Measurements from ENCODE around the gene WDFY4. TPM values are rescaled to one million over a fixed set of nuclear protein-coding genes. Genes with fewer than 3 reads are reported as not detected.

WDFY4 gene
- total RNA-seq, 1 donor from 2014 or later = 1.6 TPM

- no peak for ATAC-seq
Observed at GRCh38 chr10:48926255-48926654, 241.6 kb downstream of the WDFY4 start.

DNA sequence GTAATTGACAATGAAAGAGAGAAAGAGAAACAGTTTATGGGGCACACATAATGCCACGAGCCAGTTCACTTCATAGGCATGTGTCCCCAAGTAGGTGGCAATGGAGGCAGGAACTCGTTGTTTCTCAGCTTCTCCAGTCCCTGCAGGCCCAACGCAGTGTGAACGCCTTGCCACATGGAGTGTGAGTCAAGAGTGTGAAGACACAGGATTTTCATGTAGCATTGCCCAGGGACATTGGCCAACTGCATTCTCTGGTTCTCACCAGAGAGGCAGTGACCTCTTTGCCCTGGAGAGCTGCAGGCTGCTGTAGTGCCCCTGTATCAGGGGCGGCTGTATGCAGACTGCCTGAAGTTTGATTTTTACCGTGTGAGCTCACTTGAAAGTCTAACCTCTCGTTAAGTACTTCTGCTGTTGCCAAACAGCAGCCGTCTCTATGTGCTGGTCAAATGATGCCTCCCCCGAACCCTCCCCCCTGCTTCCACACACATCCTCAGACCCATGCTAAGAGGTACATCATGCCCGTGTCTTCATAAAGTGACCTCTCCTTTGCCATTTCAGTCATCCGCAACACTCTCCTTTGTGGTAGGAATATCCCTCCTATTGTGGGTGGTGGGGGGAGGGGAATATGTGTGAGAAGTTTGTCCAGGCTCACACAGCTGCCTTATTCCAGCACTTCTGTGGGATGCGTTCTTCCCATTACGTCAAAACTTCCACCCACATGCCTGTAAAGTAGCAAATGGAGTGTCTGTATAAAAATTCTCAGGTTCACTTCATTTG lies 242.3 kb downstream of the WDFY4 start:
- no peak for ATAC-seq

- no peak for ATAC-seq
Observed at GRCh38 chr10:48929413-48929990, 244.8 kb downstream of the WDFY4 start.

GRCh38 chr10:48931188-48931587 lies 246.5 kb downstream of the WDFY4 start:
- ATAC-seq = no peak

DNA sequence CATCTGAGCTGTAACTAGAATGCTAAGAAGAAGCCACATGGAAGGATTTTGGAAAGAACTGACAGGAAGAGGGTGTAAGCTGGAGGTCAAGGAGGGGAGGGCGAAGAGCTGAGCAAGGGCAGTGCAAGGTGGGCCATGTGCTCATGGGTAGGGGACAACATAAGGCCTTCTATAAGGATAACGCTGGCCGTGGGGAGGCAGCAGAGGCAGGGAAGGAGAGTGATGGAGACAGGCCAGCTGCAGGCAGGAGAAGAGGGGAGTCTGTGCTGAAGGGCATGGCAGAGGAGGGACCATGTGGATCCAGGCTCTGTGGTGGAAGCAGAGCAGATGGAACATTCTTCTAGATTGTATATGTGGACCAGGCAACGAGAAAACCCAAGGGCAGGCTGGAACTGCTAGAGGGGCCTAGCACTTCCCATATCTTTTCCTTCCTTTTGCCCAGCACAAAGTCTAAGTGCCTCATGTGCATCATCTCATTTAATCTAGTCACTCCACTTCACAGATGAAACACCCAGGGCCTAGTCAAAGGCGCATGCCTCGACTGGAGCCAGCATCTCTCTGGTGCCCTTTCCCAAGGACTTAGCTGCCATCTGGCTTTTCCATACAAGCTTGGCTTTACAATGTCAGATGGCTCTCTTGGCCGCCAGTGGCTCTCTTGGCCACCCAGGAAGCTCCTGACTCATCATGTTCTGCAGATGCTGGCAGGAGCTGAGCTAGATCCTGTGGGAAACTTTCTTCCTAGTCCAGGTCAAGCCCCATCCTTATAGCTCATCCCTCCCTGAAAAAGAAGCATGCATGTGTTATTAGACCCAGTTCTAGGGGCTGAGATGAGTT lies 248.4 kb downstream of the WDFY4 start:
- no peak for ATAC-seq

- no peak for ATAC-seq
Observed at GRCh38 chr10:48934672-48935501, 250.2 kb downstream of the WDFY4 start.

GRCh38 chr10:48935577-48935976 lies 250.9 kb downstream of the WDFY4 start:
- ATAC-seq = no peak

- no peak for ATAC-seq
Observed at GRCh38 chr10:48937796-48938195, 253.1 kb downstream of the WDFY4 start.

- no peak for ATAC-seq
Observed at GRCh38 chr10:48938281-48938680, 253.6 kb downstream of the WDFY4 start.

GRCh38 chr10:48938990-48939536 lies 254.4 kb downstream of the WDFY4 start:
- no peak for ATAC-seq

- ATAC-seq = no peak
Observed at GRCh38 chr10:48939790-48940325, 255.2 kb downstream of the WDFY4 start, which contains the start of gene LRRC18. Gene LRRC18, minus strand, starts transcription at chr10:48939840. Its CDS starts 25,685 bp downstream, at chr10:48914155.

DNA sequence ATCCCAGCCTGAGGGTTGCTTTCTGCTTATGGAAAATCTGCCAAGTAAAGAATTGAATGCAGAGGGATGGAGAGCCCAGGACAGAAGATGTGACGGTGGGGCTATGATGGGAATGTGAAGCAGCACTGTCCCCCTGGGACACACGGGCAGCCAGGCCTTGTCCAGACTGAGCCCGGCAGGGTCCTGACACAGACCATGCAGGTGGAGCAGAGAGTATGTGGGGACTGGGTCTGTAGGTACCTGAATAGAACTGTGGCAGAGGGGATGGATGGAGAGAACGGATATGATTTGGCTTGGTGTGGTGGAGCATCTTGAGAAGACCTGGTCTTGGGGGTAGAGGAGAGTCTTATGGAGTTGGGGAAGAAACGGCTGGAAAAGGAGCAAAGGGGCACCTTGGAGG lies 255.7 kb downstream of the WDFY4 start:
- no peak for ATAC-seq

DNA sequence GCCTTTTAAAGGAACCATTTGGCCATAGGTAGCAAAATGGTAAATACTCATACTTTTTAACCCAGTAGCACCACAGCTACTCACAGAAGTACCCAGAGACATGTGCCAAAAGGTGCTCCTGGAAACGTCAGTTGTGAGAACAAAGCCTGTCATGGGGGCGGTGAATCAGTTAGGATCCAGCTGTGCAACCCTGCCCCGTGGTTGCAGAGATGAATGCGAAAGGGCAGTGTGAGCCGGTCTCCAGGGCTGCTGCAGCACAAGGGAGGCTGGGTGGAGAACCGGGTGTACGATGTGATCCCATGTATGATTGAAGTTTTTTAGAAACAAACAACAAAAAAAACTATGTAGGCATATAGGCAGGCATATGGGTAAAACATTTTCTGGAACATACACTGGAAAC lies 256.3 kb downstream of the WDFY4 start:
- ATAC-seq = no peak

- ATAC-seq = no peak
Observed at GRCh38 chr10:48941427-48942075, 256.9 kb downstream of the WDFY4 start.

DNA sequence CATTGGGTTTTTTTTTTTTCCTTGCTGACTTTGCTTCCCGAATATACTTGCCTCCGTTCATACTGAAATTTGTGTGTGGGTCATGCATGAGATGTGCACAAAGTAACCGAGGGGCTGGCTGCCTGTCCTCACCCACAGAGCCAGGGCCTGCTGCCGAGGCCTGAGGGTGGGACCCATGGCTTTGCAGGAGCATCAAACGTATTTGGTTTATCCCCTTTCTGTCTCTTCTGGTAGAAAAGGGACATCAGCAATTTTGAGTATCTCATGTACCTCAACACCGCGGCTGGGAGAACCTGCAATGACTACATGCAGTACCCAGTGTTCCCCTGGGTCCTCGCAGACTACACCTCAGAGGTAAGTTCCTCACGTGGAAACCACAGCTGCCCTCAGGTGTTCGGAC lies 258.4 kb downstream of the WDFY4 start:
- ATAC-seq = no peak

- no peak for ATAC-seq
Observed at GRCh38 chr10:48944171-48944570, 259.5 kb downstream of the WDFY4 start.

DNA sequence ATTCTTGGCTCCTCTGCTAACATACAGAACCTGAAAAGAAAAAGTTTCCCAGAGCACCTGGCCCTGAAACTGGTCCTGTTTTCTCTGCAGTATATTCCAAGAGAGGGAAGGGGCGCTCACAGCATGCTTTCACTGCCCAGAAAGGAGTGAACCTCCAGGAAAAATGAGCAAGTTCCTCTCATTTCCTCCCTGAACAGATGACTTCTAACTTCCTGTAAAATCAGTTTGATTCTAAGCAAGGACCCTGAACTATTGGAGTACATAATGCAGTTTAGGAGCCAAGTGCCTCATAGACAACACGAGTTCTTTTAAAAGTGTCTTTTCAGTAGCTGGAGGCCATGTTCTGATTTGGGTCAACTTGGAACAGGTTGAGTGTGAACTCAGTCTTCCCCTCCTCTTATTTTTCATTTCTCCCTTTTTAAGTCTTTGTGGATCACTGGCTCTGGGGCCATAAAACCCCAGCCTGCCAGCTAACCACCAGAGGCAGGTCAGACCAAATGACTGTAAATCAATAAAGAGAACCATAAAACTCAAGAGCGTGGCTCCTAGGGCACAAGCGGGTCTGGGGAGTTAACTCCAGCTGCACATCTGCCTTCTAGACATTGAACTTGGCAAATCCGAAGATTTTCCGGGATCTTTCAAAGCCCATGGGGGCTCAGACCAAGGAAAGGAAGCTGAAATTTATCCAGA lies 260.9 kb downstream of the WDFY4 start:
- no peak for ATAC-seq

GRCh38 chr10:48946332-48946731 lies 261.7 kb downstream of the WDFY4 start:
- ATAC-seq = no peak

DNA sequence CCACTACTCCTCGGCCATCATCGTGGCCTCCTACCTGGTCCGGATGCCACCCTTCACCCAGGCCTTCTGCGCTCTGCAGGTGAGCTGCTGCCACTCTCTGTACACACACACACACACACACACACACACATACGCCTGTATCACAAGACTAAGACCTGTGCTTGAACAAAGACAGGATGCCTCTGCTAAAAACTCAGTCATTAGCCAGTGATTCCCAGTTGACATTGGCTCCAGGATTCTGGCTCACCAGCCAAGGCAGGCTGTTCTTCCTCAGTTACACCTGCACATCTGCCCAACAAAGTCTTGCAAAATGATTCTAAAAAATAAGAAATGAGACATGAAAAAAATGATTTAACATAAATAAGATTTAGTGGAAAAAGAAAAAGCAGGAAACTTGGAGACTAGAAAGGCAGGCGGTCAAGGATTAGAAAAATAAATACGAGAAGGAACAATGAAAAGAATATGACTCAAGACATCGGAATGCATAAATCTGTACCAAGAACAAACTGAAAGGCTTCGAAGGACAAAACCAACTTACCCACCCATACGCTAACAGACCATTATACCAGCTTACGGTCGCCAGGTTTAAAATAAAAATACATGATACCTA lies 262.3 kb downstream of the WDFY4 start:
- ATAC-seq = no peak
